HG03354 (cell line): ENCODE results near the gene PPP1R13L.

Experiments
- ATAC-seq: cut with Tn5 transposase; IDR thresholded peaks from one replicate; pipeline ENCODE4 v1.9.1; 2021; ENCODE audit warnings: mild to moderate bottlenecking; ENCODE audit not compliant: unreplicated experiment, poor library complexity, severe bottlenecking

Gene PPP1R13L, protein sequence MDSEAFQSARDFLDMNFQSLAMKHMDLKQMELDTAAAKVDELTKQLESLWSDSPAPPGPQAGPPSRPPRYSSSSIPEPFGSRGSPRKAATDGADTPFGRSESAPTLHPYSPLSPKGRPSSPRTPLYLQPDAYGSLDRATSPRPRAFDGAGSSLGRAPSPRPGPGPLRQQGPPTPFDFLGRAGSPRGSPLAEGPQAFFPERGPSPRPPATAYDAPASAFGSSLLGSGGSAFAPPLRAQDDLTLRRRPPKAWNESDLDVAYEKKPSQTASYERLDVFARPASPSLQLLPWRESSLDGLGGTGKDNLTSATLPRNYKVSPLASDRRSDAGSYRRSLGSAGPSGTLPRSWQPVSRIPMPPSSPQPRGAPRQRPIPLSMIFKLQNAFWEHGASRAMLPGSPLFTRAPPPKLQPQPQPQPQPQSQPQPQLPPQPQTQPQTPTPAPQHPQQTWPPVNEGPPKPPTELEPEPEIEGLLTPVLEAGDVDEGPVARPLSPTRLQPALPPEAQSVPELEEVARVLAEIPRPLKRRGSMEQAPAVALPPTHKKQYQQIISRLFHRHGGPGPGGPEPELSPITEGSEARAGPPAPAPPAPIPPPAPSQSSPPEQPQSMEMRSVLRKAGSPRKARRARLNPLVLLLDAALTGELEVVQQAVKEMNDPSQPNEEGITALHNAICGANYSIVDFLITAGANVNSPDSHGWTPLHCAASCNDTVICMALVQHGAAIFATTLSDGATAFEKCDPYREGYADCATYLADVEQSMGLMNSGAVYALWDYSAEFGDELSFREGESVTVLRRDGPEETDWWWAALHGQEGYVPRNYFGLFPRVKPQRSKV

DNA sequence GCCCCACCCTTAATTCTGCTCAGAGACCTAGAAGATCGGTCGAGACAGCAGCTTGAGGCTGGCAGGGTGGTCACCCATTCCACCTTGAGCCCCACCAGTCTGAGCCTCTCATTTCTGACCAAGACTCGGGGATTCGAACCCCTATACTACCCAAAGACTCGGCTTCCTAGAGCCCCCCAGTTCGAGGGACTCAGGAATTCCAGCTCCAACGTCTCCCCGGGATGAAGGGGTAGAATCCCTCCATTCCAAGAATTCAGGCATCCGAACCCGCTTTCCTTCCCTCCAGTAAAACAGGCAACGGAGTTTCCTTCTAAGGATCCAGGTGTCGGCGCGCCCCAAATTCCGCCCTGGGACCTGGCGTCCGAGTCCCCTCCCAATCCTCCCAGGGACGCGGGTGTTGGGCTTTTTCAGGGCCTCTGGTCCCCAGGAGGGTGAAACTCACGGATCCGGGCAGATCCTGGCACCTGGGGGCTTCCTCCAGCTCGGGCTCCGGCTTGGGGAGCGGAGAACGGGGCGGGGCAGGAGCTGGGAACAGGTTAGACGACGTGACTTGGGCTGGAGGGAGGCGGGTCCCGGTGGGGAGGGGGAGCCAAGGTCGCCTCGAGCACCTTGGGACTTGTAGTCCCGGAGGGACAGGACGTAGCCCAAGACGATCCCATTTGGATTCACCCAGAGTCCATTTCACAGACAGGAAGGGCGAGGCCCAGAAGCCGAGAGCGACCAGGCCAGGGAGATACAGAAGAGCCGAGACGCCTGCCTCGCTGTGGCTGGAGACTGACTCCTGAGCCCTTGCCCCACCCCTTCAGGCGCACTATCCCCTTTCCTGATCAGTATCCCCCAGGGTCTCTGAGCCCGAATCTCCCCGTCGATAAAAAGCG, at the start of gene PPP1R13L:
Gene PPP1R13L, minus strand, starts transcription at position 513 of the 878 bp plus-strand sequence. CDS start 6,751 bp downstream, outside the sequence.
- ATAC-seq = peak; percentile 40

DNA sequence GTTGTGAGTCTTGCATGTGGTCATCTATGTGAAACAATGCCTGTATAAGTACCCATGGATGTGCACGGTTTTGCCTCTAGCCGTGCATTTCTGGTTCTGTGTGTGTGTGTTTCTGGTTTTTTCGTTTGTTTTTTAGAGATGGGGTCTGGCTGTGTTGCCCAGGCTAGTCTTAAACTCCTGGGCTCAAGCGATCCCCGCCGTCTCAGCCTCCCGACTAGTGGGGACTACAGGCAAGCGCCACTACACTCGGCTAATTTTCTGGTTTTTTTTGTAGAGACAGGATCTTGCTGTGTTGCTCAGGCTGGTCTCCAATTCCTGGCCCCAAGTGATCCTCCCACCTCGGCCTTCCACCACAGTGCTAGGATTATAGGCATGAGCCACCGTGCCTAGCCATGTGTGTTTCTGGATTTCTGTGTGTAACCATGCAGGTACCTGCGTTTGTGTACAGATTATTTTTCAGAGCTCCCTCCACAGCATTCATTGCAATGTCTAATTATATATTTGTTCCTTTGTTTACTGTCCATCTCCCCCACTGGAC, 47.0 kb upstream of the PPP1R13L start:
- no peak for ATAC-seq

DNA sequence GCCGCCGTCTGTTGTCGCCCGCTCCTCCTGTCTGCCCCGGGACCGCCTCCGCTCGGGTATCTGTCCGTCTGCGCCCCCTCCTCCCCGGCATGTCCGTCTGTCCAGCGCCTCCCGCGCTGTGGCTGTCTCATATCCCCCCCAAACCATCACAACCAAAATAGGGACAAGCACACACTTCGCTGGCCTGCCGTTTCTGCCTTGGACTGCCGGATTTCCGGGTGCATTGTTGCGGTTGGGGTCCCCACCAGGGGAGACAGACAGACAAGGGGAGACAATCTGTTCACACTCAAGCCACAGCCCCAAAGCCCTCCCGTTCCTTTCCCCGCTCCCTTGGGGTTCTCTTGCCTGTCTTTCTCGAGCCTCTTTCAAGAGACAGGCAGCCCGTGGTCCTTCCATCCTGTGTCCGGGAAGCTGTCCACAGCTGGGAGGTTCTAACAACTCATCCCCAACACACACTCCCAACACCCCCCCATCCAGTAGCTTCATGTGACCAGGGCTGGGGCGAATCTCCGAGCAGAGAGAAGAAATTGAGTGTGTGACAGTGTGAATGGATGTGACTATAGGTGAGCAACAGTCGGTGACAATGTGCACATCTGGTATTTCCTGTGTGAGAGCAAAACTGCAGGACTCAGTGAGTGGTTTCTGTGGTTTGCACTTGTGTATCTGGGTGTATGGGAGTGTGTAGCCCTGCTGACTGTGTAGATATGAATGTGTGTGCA, 46.4 kb upstream of the PPP1R13L start:
- no peak for ATAC-seq

DNA sequence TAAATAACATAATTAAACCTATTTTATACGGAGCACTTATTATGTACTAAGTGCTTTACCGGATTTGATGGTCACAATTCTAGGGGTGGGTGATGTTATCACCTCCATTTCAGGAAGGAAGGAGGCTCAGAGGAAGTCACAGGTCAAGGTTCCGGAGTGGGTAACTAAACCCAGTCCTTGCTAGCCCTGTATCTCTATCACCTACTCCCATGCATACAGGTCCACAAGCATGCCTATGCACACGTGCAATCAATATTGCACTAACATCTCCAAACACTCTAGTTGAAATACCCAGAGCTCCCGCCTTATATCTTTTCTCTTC, 45.1 kb upstream of the PPP1R13L start:
- no peak for ATAC-seq

DNA sequence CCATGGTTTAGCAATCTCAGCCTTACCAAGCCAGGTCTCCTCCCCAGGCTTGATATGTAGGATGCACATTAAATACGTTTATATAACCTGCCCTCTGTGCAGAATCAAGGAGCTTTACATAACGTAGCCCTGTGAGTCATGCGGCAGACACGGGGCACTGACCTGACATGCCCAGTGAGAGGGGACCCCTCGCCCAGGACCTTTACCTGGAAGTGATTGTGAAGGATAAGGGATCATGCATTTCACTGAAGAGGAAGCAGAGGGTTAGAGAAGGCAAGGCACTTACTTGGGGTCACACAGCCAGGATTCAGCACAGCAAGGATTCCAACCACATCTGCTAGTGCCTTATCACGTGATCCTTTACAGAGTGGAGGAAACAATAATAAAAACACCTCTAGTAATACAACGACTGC, 44.0 kb upstream of the PPP1R13L start:
- ATAC-seq = no peak

DNA sequence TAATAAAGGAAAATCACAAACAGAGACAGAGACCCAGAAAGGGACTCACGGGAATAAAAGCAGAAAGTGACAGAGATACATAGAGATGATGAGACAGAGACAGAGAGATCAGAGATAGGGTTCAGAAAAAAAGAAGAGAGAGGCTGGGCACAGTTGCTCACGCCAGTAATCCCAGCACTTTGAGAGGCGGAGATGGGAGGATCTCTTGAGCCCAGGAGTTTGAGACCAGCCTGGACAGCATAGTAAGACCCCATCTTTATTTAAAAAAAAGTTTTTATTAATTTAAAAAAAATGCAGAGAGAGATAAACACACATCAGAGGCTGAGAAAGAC, 43.5 kb upstream of the PPP1R13L start:
- ATAC-seq = no peak

DNA sequence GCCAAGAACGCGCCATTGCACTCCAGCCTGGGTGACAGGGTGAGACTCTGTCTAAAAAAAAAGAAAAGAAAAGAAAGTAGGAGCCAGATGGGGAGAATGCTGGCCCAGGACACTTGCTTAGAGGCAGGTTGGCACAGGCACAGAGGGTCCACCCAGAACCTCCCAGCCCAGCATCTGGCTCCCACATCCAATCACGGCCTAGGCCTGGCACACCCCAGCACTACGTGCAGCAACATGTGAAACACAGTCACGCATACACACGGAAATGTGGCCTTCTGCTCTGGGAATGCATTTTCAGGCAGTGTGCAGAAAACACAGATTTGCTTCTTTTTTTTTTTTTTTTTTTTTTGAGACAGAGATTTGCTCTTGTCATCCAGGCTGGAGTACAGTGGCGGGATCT, 42.1 kb upstream of the PPP1R13L start:
- no peak for ATAC-seq

DNA sequence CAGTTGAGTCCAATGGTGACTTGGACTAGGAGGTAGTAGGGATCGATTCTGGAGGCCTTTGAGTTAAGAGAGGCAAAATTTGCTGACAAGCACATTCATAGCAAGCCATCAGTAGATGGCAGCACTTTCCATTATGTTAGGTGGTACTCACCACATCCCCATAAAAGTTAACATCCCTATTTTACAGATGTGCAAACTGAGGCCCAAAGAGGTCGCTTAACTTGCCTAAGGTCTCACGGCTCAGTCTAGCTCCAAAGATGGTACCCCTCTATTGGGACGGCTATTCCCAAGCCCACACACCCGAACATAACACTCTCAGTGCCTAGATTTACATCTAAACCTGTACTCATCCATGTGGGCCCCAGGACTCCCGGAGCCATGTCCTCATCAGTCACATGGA, 41.4 kb upstream of the PPP1R13L start:
- ATAC-seq = no peak

DNA sequence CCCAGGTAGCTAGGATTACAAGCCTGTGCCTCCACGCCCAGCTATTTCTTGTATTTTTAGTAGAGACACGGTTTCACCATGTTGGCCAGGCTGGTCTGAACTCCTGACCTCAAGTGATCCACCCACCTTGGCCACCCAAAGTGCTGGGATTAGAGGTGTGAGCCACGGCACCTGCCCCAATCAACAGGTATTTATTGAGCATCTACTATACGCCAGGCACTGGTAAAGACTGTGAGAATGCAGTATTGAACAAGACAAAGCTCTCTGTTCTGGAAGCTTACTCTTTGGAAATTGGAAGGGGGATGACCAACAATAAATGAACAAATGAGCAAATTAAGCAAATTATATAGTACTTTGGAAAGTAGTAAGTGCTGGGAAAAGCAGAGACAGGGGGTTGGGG, 40.3 kb upstream of the PPP1R13L start:
- ATAC-seq = no peak

DNA sequence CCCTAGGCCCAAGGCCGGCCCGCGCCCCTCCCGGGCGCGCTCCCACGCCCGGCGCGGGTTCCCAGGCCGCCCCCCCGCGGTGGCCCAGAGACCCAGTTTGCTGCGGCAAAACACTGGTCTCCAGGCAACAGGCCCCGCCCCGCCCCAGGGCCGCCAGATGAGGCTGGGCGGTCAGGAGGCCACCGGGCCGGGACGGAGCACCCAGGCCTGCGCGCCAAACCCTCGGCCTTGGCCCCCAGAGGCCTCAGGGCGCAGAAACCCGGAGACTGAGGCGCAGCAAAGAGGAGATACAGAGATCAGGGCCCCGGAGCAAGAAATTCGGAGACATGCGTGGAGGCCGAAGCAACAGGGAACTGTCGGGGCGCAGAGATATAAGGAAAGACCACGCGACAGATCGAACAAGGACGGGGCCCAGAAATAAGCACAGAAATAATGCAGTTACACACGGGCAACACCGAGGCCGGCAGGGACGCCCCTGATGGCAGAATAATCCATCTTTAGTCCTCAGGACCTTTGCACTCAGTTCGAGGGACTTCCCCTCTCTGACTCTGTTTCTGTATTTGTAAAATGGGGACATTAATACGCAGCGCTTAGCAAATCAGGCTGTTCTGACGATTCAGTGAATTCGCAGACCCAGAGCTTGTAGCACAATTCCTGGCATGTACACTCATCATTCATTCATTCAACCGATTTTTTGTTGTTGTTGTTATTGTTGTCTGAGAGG, 39.6 kb upstream of the PPP1R13L start:
- peak; percentile 62 for ATAC-seq

DNA sequence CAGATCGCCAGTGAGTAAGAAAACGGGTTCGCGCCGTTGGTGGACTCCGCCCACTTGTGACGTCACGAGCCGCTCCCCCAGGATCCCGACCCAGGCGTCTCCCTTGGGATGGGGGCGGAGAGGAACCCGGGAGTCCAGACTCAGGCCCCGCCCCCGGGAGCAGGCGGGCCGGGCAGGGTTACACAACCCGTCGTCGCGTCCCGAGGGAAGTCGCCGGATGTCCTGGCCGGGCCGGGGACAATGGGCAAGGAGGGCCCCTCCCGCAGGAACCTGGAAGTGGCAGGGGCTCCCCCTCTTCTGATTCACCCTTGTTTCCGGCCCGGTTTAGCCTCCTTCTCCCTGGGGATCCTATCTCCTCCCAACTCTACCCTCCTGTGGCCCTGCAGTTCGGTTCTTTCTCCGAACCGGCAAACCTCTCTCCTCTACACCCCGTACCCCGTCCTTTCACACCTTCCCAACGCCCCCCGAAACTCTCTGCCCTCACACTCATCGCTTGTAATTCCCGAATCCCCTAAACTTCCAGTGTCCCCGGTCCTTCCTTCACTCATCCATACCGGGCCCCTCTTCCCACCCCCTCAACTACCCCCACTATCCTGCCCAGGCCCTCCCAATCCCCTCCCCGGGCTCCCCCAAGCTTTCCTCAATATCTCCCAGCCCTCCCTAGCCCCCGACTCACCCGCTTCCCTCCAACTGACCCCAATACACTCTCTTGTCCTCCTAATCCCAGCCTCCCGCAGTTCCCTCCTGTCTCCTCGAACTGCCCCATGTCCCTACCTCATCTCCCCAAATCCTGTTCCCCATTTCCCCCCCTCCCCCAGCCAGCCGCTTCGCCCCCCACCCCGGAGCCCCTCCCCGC, 38.8 kb upstream of the PPP1R13L start:
- ATAC-seq = no peak

DNA sequence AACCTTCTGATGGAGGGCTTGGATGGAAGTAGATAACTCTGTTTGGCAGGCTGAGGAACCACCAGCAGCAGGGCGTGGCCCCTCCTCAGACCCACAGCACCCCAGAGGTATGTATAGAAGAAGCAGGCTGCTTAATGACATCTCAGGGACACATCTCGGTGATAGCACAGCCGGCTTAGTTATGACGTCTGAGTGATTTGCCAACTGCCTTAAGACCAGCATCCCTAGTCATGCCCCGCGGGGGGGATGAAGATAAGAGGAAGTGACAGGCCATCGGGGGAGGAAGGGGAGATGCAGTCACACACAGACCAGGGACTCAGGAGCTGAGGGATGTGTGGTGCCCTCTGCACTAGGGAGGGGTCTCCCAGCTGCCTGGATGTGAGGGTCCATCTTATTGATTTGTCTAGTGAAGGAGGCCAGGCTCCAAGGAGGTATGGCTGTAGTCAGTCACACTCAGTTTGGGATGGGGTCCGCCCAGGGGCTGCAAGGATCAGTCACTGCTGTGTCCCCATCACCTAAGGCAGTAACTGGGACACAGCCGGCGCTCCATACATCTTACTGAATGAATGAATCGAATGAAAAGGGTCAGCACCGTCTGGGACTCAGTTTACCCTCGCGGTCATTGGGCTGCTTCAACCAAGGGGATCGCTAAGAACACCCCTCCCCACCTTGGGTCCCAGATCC, 38.1 kb upstream of the PPP1R13L start:
- no peak for ATAC-seq

DNA sequence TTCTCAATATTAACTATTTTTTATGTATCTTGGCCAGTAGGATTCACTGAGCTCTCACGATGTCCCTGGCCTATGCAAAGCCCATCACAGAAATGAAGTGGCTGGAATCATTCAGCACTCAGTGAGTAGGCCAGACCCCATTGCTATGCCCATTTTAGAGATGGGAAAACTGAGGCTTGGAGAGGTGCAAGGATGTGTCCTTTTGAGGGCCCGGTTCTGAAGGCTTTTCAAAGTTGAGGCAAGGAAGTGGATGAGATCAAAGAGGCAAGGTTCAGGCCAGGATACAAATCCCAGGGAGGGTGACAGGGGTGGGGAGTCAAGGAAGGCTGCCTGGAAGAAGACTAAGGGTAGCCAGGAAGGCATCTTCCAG, 37.5 kb upstream of the PPP1R13L start:
- no peak for ATAC-seq

DNA sequence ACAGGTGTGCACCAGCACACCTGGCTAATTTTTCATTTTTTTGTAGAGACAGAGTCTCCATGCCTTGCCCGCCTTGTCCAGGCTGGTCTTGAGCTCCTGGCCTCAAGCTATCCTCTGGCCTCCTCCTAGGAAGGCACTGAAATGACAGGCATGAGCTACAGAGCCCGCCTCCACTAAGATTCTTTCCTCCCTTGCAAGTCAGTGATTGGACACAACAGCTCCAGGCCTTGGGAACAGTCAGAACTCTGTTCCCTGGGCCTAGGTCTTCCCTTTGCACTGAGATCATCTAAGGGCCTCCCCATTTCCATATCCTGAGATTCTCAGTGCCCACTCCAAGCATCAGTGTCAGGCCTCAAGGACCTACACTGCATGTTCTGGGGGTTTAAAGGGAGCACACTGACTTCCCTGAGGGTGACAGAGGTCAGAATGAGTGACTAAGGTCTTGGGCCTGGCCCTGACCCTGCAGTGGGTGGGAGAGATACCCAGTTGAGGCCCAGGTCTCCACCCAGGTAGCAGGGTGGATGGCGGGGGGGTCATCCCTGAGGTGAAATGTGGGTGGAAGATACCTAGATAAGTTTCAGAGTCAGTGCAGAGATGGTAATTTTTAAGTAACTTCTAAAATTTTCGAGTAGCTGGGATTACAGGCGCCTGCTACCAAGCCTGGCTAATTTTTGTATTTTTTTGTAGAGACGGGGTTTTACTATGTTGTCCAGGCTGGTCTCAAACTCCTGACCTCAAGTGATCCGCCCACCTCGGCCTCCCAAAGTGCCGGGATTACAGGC, 36.2 kb upstream of the PPP1R13L start:
- no peak for ATAC-seq

DNA sequence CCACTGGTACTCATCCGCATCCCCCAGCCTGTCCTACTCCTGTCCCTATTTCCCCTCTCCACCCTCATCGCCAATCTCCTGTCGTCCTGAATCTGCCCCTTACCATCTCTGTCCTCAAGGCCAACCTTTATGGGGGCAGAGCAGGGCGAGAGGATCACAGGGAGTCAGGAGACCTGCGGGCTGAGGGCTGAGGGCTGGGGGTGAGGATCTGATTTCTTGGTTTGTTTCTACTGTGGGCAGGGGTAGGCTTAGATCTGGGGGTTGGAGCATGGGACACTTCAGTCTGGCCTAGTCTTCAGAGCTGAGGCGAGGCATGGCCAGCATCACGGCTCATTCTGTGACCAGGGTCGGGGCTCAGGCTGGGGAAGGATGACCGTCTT, 35.4 kb upstream of the PPP1R13L start:
- ATAC-seq = no peak

DNA sequence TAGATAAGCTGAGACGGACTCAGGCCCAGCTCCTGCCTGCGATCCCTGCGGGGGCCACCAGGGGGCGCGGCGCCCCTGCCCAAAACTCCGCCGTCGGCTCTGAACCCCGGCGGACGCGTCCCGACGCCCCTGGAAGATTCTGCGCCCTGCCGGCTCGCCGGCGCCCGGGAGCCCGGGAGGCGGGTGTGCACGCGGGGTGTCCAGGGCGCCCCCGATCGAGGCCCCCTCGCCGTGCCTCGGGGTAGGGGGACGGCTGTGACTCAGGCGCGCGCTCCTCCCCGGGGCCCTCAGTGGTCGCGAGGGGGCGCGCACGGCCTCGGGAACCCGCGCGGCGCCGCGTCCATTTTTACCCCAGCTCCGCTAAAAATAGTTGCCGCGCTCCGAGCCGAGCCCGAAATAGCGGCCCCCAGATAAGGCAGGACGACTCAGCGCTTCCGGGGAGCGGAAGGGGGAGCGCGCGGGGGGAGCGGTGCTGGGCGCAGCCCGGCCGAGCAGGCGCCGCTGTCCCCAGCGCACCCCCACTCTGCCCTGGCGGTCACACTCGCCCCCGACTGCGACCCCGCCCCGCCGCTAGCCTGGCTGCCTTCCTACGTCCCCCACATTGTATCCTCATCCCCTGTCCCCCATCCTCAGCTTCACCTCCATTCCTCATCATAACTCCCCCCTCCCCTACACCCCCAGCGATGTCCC, 34.8 kb upstream of the PPP1R13L start:
- peak; percentile 55 for ATAC-seq
